H1 (cell line): ENCODE results near the gene MYO3A. TPM values are rescaled to one million over a fixed set of nuclear protein-coding genes. Genes with fewer than 3 reads are reported as not detected.

Experiments
- CTCF ChIA-PET: fragments of 300-600 bp; sonication (Branson Sonifier 250); formaldehyde crosslinking; loops from one replicate; lab custom pipeline; 2021; ENCODE audit not compliant: partially characterized antibody; lab: Charles Lee
- POLR2A ChIA-PET: fragments of 300-600 bp; sonication (Branson Sonifier 250); formaldehyde crosslinking; loops from one replicate; lab custom pipeline; 2021; ENCODE audit warnings: inconsistent platforms; ENCODE audit not compliant: partially characterized antibody; lab: Charles Lee
- DNase-seq, 2 experiments: peaks; one replicate each; pipeline versions ENCODE4 v3.0.0 to v3.0.0-alpha.2; 2010 to 2022; ENCODE audit warnings: low spot score in 2 of 2, low read depth in 1 of 2, mixed read lengths in 1 of 2
- FAIRE-seq: peaks from 2 replicates; lab custom pipeline; 2011; peaks lifted over from hg19 to GRCh38; lab: Jason Lieb, UNC
- H2AFZ ChIP-seq: 2 replicates; pipeline ENCODE4 v1.8.1; 2012; ENCODE audit warnings: low read length, inconsistent platforms
- H2AK5ac ChIP-seq: 2 replicates; pipeline ENCODE4 v1.6.1; 2013; ENCODE audit warnings: low read depth, low read length
- H2BK120ac ChIP-seq: replicated peaks from 2 replicates; pipeline ENCODE3; 2013; ENCODE audit warnings: low read depth, low read length, inconsistent platforms
- H2BK12ac ChIP-seq: 2 replicates; pipeline ENCODE4 v1.6.1; 2013; ENCODE audit warnings: low read depth, low read length
- H2BK15ac ChIP-seq: 2 replicates; pipeline ENCODE4 v1.6.1; 2013; ENCODE audit warnings: low read length
- H2BK20ac ChIP-seq: 2 replicates; pipeline ENCODE4 v1.6.1; 2013; ENCODE audit warnings: low read length
- H2BK5ac ChIP-seq: 2 replicates; pipeline ENCODE4 v1.6.1; 2013; ENCODE audit warnings: low read depth, low read length
- H3K14ac ChIP-seq: 2 replicates; pipeline ENCODE4 v1.6.1; 2013; ENCODE audit warnings: inconsistent platforms; ENCODE audit not compliant: insufficient read length
- H3K18ac ChIP-seq: 2 replicates; pipeline ENCODE4 v1.6.1; 2013; ENCODE audit warnings: low read length; ENCODE audit errors: extremely low read depth
- H3K23ac ChIP-seq: 2 replicates; pipeline ENCODE4 v1.6.1; 2013; ENCODE audit warnings: inconsistent platforms; ENCODE audit not compliant: insufficient read length
- H3K23me2 ChIP-seq: 2 replicates; pipeline ENCODE4 v1.6.1; 2013; ENCODE audit warnings: low read depth, low read length
- H3K27ac ChIP-seq: 2 replicates; pipeline ENCODE4 v1.6.1; 2011; ENCODE audit warnings: low read depth, low read length, inconsistent platforms
- H3K27me3 ChIP-seq, 4 experiments: replicated peaks in 1 of 4; 1 replicate in 1 of 4; 2 replicates in 3 of 4; pipeline versions ENCODE4 v1.6.1 to v1.8.1; 2011 to 2013; ENCODE audit warnings: low read length in 3 of 4, mild to moderate bottlenecking in 3 of 4, inconsistent platforms in 2 of 4, mixed read lengths in 2 of 4, moderate library complexity in 1 of 4; ENCODE audit not compliant: control insufficient read depth in 3 of 4, insufficient read depth in 3 of 4; ENCODE audit errors: extremely low read depth in 1 of 4
- H3K36me3 ChIP-seq, 4 experiments: 2 replicates each; pipeline versions ENCODE4 v1.6.1 to v1.8.1; 2011 to 2013; ENCODE audit warnings: mild to moderate bottlenecking in 4 of 4, low read length in 3 of 4, moderate library complexity in 2 of 4, control low read depth in 1 of 4, inconsistent platforms in 1 of 4; ENCODE audit not compliant: insufficient read depth in 4 of 4, control insufficient read depth in 2 of 4
- H3K4ac ChIP-seq: replicated peaks from 2 replicates; pipeline ENCODE3; 2013; ENCODE audit warnings: low read length, low read depth, mixed read lengths, inconsistent platforms; ENCODE audit not compliant: insufficient read length
- H3K4me1 ChIP-seq, 4 experiments: replicated peaks in 1 of 4; 1 replicate in 1 of 4; 2 replicates in 3 of 4; pipeline versions ENCODE4 v1.6.1 to v1.8.1; 2011 to 2013; ENCODE audit warnings: low read length in 3 of 4, inconsistent platforms in 2 of 4, mixed read lengths in 1 of 4; ENCODE audit not compliant: insufficient read depth in 4 of 4, control insufficient read depth in 3 of 4
- H3K4me2 ChIP-seq, 2 experiments: 2 replicates each; pipeline versions ENCODE4 v1.6.1 to v1.8.1; 2011 to 2013; ENCODE audit warnings: low read depth in 2 of 2, low read length in 2 of 2, control low read depth in 1 of 2, inconsistent platforms in 1 of 2, mild to moderate bottlenecking in 1 of 2; ENCODE audit not compliant: insufficient read depth in 1 of 2
- H3K4me3 ChIP-seq, 4 experiments: fragments of 200-600, 300-600 bp in 1 of 4; sonication (generic), shearing (Covaris generic), sonication (Bioruptor Twin) in 1 of 4; 2 replicates each; pipeline versions ENCODE4 v1.5.1 to v1.8.1; 2011 to 2016; ENCODE audit warnings: low read length in 4 of 4, low read depth in 3 of 4, control low read depth in 2 of 4, inconsistent platforms in 2 of 4, mild to moderate bottlenecking in 2 of 4, mixed read lengths in 1 of 4, moderate library complexity in 1 of 4; ENCODE audit not compliant: insufficient read depth in 2 of 4; ENCODE audit errors: extremely low read depth in 1 of 4
- H3K56ac ChIP-seq: replicated peaks from 2 replicates; pipeline ENCODE3; 2013; ENCODE audit warnings: low read depth, mild to moderate bottlenecking, mixed read lengths, low read length, inconsistent platforms; ENCODE audit not compliant: insufficient read length
- H3K79me1 ChIP-seq: 2 replicates; pipeline ENCODE4 v1.6.1; 2013; ENCODE audit warnings: low read depth, low read length, control low read depth
- H3K79me2 ChIP-seq, 2 experiments: 2 replicates each; pipeline versions ENCODE4 v1.6.1 to v1.8.1; 2012 to 2013; ENCODE audit warnings: low read length in 2 of 2, mild to moderate bottlenecking in 2 of 2, inconsistent platforms in 1 of 2; ENCODE audit not compliant: insufficient read depth in 2 of 2, control insufficient read depth in 1 of 2
- H3K9ac ChIP-seq, 4 experiments: replicated peaks in 1 of 4; 1 replicate in 1 of 4; 2 replicates in 3 of 4; pipeline versions ENCODE4 v1.6.1 to v1.8.1; 2011 to 2013; ENCODE audit warnings: low read depth in 3 of 4, low read length in 3 of 4, control low read depth in 2 of 4, mild to moderate bottlenecking in 2 of 4, moderate library complexity in 2 of 4, inconsistent platforms in 1 of 4; ENCODE audit errors: extremely low read depth in 1 of 4
- H3K9me3 ChIP-seq, 2 experiments: 2 replicates each; pipeline versions ENCODE4 v1.6.1 to v1.8.1; 2012 to 2013; ENCODE audit warnings: mild to moderate bottlenecking in 2 of 2, moderate library complexity in 2 of 2, control low read depth in 1 of 2, inconsistent platforms in 1 of 2, low read depth in 1 of 2, low read length in 1 of 2, mixed read lengths in 1 of 2; ENCODE audit not compliant: insufficient read depth in 2 of 2
- H4K20me1 ChIP-seq, 2 experiments: replicated peaks in 1 of 2; 2 replicates each; pipeline versions ENCODE3 to v1.8.1; 2011 to 2013; ENCODE audit warnings: inconsistent platforms in 2 of 2, low read length in 2 of 2, mild to moderate bottlenecking in 1 of 2; ENCODE audit not compliant: insufficient read depth in 2 of 2, control insufficient read depth in 1 of 2
- H4K5ac ChIP-seq: 2 replicates; pipeline ENCODE4 v1.6.1; 2013; ENCODE audit warnings: low read length, low read depth, mixed read lengths, inconsistent platforms; ENCODE audit not compliant: insufficient read length
- H4K8ac ChIP-seq: 2 replicates; pipeline ENCODE4 v1.8.0; 2013; ENCODE audit warnings: mild to moderate bottlenecking, moderate library complexity, low read length, inconsistent platforms; ENCODE audit not compliant: insufficient read depth; ENCODE audit errors: extremely low read depth
- H4K91ac ChIP-seq: replicated peaks from 2 replicates; pipeline ENCODE3; 2013; ENCODE audit warnings: low read length, mixed read lengths, inconsistent platforms; ENCODE audit not compliant: insufficient read length
- WGBS, 2 experiments: shearing (Covaris generic) in 1 of 2; methylation state at CpG; one replicate each; pipeline versions ENCODE4 v1.1.6 to v1.1.7; 2013 to 2015; ENCODE audit warnings: low lambda C conversion rate in 2 of 2, mixed read lengths in 2 of 2, inconsistent platforms in 1 of 2, low coverage in 1 of 2, missing lambda C conversion rate in 1 of 2; ENCODE audit not compliant: insufficient replicate concordance in 2 of 2, insufficient coverage in 1 of 2, insufficient read length in 1 of 2; ENCODE audit errors: extremely low coverage in 1 of 2, missing lambda C conversion rate in 1 of 2; 5-methylcytosine and 5-hydroxymethylcytosine counted together
- polyA plus RNA-seq, 7 experiments: library from polyadenylated mRNA; depleted of rRNA in 3 of 7; stranded (reverse) in 5 of 7; unstranded in 2 of 7; fragments of >200 nt in 5 of 7; fragments of 200-250 nt in 2 of 7; gene quantifications; 1 replicate in 5 of 7; 2 replicates in 1 of 7; 4 replicates in 1 of 7; pipeline versions ENCODE4 v1.2.1 to v1.2.3, GENCODE V29; 2011 to 2013; ENCODE audit warnings: missing spikeins in 2 of 7, mixed read lengths in 2 of 7
- total RNA-seq: library from RNA; stranded (reverse); fragmentation: NEBNext Ultra II Directional; extraction: Animal tissue kit (Norgen Biotek cat#: 25700); gene quantifications from 2 replicates; pipeline ENCODE4 v1.2.1, GENCODE V29; 2021

The MYO3A gene
- total and polyA plus RNA-seq, 2 of the 8 experiments (the other 6 are each of a cell fraction or from before 2014, with no cell fraction given): 3.9 to 5.3 TPM

GRCh38 chr10:26015092-26015491 is 81.1 kb downstream of the MYO3A start:
- Histone ChIP-seq H4K5ac (no peak overlapping the region), H3K9ac (no peak overlapping the region), H3K9me3 (no peaks in the 10 kb centered on the region), H2BK5ac (no peak overlapping the region), H2AFZ (no peak overlapping the region), H3K4me3 (no peak overlapping the region), H2BK120ac (no peak overlapping the region), H4K91ac (no peak overlapping the region), H3K4me1 (peaks cover 0 to 3% (median 0%) of the 10 kb centered on the region in 4 experiments; a peak in 3 of 7 replicates), H3K79me2 (no peaks in the 10 kb centered on the region), H4K8ac (no peak overlapping the region), H2BK12ac (no peak overlapping the region), H3K27ac (no peak overlapping the region), H3K79me1 (no peaks in the 10 kb centered on the region), H2BK15ac (no peak overlapping the region), H3K56ac (no peak overlapping the region), H3K4me2 (no peak overlapping the region), H3K14ac (no peak overlapping the region), H3K27me3 (no peaks in the 10 kb centered on the region), H3K23me2 (no peaks in the 10 kb centered on the region), H4K20me1 (no peaks in the 10 kb centered on the region), H3K4ac (no peak overlapping the region), H3K18ac (no peak overlapping the region), H3K36me3 (no peaks in the 10 kb centered on the region), H2BK20ac (no peak overlapping the region), H2AK5ac (no peak overlapping the region), H3K23ac (no peak overlapping the region)
- ChIA-PET CTCF (interaction anchor here (0.5 kb wide), 1 partner anchor 253 kb away, joined by 3 read pairs; no protein-coding TSS in a partner anchor), POLR2A (no interaction called here)
- no peak for FAIRE-seq
- 97% methylated on average over 1 of the region's 1 CpG; no CpG with 5 or more reads in 1 of the 2 experiments for WGBS, 2 experiments
- no peak for DNase-seq
